GM20000 (cell line): Measurements from ENCODE around the gene PIP5K1C.

Experiments
- DNase-seq: peaks from one replicate; pipeline ENCODE4 v3.0.0; 2012; ENCODE audit warnings: low spot score
- CTCF ChIP-seq: IDR thresholded peaks from 2 replicates; pipeline ENCODE4 v1.5.1; 2012; ENCODE audit warnings: mild to moderate bottlenecking, control low read depth; ENCODE audit errors: extremely low read depth, missing control alignments

The PIP5K1C gene

DNA sequence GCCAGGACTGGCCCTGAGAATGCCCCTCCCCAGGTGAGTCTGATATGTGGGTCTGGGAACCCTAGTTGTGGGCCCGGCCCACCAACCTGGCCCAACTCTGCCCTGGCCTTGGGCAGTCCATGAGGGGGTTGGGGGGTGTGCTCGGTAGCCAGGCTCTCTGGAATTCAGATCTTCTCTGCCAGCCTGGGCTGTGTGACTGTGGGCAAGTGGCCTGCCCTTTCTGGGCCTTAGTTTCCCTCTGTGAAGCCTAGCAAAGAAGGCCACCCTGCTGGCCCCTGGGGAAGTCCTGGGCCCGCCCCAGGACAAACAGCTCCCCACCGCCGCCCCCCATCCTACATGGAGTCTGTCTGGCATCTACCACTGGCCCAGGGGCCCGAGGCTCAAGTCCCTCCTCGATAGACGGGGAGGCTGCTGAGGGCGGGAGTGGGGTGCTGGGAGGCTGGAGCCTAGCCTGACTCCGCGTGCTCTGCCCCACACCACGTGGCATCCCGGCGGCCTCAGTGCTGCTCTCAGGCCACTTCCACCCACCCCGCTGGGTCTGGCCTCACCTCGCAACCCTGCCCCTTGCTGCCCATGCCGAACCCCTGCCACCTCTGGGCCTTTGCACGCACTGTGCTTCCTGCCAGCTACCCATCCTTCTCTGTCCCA, 85.3 kb downstream of the PIP5K1C start:
- no peak for TF ChIP-seq CTCF
- DNase-seq: no peak

- no peak for TF ChIP-seq CTCF
- DNase-seq: no peak
These were observed 86.2 kb downstream of the PIP5K1C start for GRCh38 chr19:3613818-3614661.

GRCh38 chr19:3612901-3613741, 87.1 kb downstream of the PIP5K1C start:
- DNase-seq: no peak
- TF ChIP-seq CTCF: no peak

- DNase-seq: no peak
- TF ChIP-seq CTCF: no peak
These were observed 87.9 kb downstream of the PIP5K1C start for GRCh38 chr19:3612330-3612729.

DNA sequence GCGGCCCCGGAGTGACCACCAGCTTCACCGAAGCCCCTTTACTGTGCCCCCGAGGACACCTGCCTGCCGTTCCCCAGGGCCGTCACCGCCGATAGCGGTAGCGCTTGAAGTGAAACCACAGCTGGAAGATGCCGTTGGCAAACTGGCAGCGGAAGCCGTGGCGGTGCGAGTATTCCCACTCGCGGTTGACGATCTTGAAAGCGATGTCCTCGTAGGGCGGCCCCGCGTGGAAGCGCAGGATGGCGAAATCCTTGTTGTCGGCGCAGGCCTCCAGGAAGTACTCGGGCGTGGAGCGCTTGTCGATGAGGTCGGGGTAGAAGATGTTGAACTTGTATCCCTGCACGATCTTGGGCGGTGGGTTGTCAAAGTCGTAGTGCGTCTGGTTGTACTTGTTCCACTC, 88.4 kb downstream of the PIP5K1C start:
- no peak for DNase-seq
- TF ChIP-seq CTCF: no peak

DNA sequence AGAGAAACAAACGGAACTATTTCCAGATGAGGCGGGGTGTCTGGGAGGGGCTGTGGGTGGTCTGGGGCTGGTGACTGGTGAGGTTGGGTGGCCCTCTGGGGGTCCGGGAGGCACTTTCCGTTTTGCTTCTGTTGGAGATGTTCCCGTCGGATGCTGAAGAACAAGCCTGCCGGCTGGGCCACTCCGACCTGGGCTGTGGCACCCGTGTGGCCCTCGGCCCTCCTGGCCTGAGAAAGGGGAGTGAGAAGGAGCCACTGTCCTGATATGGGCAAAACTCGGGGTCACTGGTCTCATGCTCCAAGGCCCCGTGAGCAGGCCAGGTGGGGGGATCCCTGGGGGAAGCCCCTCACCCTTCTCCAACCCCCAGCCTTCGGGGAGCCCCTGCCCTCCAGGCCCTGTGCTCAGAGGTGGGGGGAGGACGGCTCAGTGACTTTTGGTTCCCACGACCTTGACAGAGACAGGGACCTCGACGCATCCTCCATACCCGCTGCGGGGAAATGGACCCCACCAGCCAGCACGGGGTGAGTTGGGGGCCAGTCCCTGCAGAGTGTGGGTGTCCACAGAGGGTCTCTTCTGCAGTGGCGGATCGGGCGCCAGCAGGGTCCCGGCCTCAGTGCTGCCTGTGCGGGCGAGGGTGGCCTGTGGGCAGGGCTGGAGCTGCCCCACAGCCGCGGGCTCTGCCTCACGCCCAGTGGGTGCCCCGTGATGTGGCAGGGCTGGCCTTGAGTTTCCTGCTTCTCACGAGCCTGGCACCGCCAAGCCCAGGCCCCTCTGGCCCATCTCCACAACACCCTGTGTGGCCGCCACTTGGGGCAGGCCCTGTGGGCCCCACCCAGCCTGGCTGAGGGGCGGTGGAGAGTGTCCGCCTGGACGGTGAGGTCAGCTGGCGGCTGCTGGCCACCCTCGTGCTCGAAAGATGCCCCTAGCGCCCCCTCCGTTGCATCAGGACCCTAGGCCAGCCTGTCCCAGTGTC, 89.2 kb downstream of the PIP5K1C start:
- no peak for TF ChIP-seq CTCF
- no peak for DNase-seq
